Cardiac muscle cell (in vitro differentiated cells and primary cell): ENCODE measurements around the gene ADAD1. TPM values are rescaled to one million over a fixed set of nuclear protein-coding genes. Genes with fewer than 3 reads are reported as not detected.

Source experiments
- DNase-seq, 2 donors: peaks; one replicate each; pipeline versions ENCODE4 v3.0.0 to v3.0.0-alpha.2; 2010 to 2017; ENCODE audit warnings: low read depth in 1 of 2, low spot score in 1 of 2
- H3K27ac ChIP-seq: fragments of 200-600 bp; sonication (generic); 2 replicates; pipeline ENCODE4 v1.5.1; 2016
- H3K27me3 ChIP-seq: fragments of 200-600 bp; sonication (generic); 2 replicates; pipeline ENCODE4 v1.6.0; 2016; ENCODE audit warnings: control low read depth
- H3K36me3 ChIP-seq: fragments of 200-600 bp; sonication (generic); 2 replicates; pipeline ENCODE4 v1.5.1; 2016; ENCODE audit warnings: control low read depth
- H3K4me1 ChIP-seq: fragments of 200-600 bp; sonication (generic); 2 replicates; pipeline ENCODE4 v1.8.1; 2017; ENCODE audit warnings: low read depth, mild to moderate bottlenecking, mixed run types
- H3K4me3 ChIP-seq: fragments of 200-600 bp; sonication (generic); 2 replicates; pipeline ENCODE4 v1.5.1; 2016; ENCODE audit warnings: mild to moderate bottlenecking
- H3K9me3 ChIP-seq: fragments of 200-600 bp; sonication (generic); 2 replicates; pipeline ENCODE4 v1.5.1; 2017; ENCODE audit warnings: low read depth, mild to moderate bottlenecking, control low read depth
- polyA plus RNA-seq: library from polyadenylated mRNA; unstranded; fragments of >200 nt; fragmentation: Nextera tagmentation; extraction: Ambion mirVana; gene quantifications from 2 replicates; pipeline ENCODE4 v1.2.1, GENCODE V29; 2016
- total RNA-seq: library from RNA; depleted of rRNA; stranded (reverse); fragments of >200 nt; gene quantifications from 2 replicates; pipeline ENCODE4 v1.2.3, GENCODE V29; 2016
- TF ChIP-seq, protein P1 (sequence below): IDR thresholded peaks from 2 replicates; pipeline ENCODE4 v1.5.1; 2012; ENCODE audit warnings: low read depth, mild to moderate bottlenecking, low read length

The ADAD1 gene
- total and polyA plus RNA-seq, 2 experiments from 2014 or later: not detected

DNA sequence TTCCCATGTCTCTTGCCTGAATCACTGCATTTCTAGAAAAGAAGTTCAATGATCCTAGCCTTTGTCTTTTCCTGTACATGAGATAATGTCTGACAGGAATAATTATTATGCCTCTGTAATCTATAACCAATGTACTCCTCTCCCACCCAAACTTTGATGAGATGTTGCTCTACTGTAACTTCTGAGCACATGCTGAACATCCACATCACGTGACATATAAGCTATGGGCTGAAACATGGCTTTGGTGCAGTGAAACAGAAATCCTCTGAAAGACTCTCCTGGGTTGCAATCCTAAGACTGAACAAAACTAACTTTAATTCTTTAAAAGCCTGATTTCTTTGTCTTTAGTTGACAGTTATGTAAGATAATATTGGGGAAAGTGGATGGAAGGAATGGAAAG is 1.5 kb upstream of the ADAD1 start:
- no peaks in the 10 kb centered on the region for H3K36me3 ChIP-seq
- H3K9me3 ChIP-seq: no peaks in the 10 kb centered on the region
- H3K27me3 ChIP-seq: no peaks in the 10 kb centered on the region
- H3K27ac ChIP-seq: no peak overlapping the region
- H3K4me3 ChIP-seq: no peak overlapping the region
- TF ChIP-seq, protein P1, sequence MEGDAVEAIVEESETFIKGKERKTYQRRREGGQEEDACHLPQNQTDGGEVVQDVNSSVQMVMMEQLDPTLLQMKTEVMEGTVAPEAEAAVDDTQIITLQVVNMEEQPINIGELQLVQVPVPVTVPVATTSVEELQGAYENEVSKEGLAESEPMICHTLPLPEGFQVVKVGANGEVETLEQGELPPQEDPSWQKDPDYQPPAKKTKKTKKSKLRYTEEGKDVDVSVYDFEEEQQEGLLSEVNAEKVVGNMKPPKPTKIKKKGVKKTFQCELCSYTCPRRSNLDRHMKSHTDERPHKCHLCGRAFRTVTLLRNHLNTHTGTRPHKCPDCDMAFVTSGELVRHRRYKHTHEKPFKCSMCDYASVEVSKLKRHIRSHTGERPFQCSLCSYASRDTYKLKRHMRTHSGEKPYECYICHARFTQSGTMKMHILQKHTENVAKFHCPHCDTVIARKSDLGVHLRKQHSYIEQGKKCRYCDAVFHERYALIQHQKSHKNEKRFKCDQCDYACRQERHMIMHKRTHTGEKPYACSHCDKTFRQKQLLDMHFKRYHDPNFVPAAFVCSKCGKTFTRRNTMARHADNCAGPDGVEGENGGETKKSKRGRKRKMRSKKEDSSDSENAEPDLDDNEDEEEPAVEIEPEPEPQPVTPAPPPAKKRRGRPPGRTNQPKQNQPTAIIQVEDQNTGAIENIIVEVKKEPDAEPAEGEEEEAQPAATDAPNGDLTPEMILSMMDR: no peak
- no peaks in the 10 kb centered on the region for H3K4me1 ChIP-seq
- no peak for DNase-seq

DNA sequence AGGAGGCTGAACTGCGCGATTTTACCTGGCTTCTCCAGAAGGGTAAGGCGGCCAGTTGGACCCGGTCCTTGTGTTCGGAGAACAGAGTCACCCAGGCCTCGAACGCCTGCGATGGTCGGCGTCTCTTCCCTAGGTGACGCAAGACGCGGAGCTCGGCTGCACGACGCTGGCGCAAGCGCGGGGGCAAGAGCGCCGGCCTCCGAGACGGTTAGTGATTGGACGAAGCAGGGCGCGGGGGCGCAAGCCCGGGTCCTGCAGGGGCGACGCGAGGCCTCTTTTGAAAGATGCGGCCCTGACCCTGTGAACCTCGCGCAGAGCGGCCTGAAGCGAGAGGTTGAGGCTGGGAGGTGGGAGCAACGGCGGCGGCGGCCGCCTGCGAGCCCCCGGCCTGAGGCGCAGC is 428 bp downstream of the ADAD1 start:
- Histone ChIP-seq H3K27ac (no peak overlapping the region), H3K36me3 (no peaks in the 10 kb centered on the region), H3K9me3 (no peaks in the 10 kb centered on the region), H3K27me3 (no peaks in the 10 kb centered on the region), H3K4me1 (no peaks in the 10 kb centered on the region), H3K4me3 (no peak overlapping the region)
- no peak for DNase-seq
- TF ChIP-seq, protein P1: no peak

DNA sequence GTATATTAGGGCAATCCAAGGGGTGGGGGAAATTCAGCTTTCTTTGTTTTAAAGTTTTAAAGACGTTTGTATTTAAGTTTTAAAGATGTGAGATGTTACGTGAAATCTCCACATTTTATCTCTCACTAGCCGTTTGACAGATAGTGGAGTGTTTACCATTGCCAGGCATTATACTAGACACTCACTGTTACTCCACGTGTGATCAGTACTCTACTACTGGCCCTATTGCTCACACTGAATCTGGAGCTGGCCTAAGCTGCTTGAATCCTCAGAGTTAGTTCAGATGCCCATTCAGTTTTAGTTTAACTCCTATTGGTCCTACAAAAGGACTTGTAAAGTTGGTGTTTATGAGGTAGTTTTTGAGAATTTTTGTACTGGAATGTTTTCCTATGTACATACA is 4.5 kb downstream of the ADAD1 start:
- no peaks in the 10 kb centered on the region for H3K4me1 ChIP-seq
- DNase-seq: no peak
- no peaks in the 10 kb centered on the region for H3K36me3 ChIP-seq
- no peaks in the 10 kb centered on the region for H3K9me3 ChIP-seq
- H3K4me3 ChIP-seq: no peak overlapping the region
- H3K27ac ChIP-seq: no peak overlapping the region
- H3K27me3 ChIP-seq: no peaks in the 10 kb centered on the region
- TF ChIP-seq, protein P1: no peak

DNA sequence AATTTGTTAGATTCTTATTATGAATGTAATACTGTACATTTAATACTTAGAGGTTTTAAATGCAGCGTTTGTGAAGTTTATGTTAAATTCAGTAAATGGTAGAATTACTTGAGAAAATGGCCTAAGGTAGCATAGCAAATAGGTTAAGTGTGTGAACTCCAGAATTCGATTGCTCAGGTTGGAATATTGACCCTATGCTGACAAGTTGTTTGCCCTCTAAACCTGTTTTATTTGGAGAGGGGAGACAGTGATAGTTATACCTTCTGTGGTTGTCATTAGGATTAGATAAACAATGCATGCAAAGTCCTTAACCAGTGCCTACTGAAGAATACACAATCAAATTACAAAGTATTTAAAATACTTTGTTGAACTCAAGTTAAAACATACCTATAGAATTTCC is 5.4 kb downstream of the ADAD1 start:
- no peaks in the 10 kb centered on the region for H3K36me3 ChIP-seq
- no peak for DNase-seq
- no peak overlapping the region for H3K27ac ChIP-seq
- no peaks in the 10 kb centered on the region for H3K9me3 ChIP-seq
- TF ChIP-seq, protein P1: no peak
- H3K4me3 ChIP-seq: no peak overlapping the region
- no peaks in the 10 kb centered on the region for H3K27me3 ChIP-seq
- no peaks in the 10 kb centered on the region for H3K4me1 ChIP-seq

DNA sequence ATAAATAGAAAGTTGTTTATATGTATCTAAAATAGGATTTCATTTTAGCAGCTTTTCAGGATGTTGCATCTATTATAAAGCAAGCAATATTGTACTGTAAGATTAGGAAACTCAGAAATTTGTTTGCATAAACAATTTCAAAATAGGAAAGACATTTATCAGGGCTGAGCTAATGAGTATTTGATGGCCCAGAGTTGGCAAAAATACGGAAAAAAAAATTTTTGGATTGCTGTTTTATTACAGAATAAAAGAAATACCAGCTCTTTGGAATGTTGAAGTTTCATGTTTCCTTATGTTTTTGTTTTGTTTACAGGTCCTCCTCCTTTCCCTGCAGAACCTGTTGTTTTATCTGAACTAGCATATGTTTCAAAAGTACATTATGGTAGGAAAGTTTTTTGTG is 14.5 kb downstream of the ADAD1 start:
- Histone ChIP-seq H3K4me1 (no peaks in the 10 kb centered on the region), H3K36me3 (no peaks in the 10 kb centered on the region), H3K27ac (no peak overlapping the region), H3K4me3 (no peak overlapping the region), H3K27me3 (no peaks in the 10 kb centered on the region), H3K9me3 (no peaks in the 10 kb centered on the region)
- TF ChIP-seq, protein P1: no peak
- no peak for DNase-seq

DNA sequence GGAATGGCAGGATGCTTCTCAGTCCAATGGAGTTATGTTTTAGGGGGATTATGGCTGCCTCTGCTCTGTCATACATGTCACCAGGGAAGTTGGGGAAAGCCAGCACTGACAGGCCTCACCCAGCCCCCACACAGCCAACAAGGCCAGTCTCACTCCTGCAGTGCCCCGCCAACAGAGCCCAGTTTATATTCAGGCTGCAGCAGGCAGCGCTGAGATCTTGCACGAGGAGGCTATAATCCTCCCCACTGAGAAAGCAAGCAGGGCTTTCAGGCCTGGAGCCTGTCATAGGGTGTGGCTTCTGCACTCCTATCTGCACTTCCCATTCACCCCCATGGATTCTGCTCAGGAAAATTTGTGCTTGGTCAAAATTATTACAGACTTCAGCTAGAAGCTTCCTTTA is 25.1 kb downstream of the ADAD1 start:
- no peak for DNase-seq

More for the DNA sequence above, 25.1 kb downstream of the ADAD1 start:
- Histone ChIP-seq H3K4me1 (no peaks in the 10 kb centered on the region), H3K27me3 (no peaks in the 10 kb centered on the region), H3K36me3 (no peaks in the 10 kb centered on the region), H3K4me3 (no peak overlapping the region), H3K9me3 (no peaks in the 10 kb centered on the region), H3K27ac (no peak overlapping the region)
- TF ChIP-seq, protein P1: no peak
